SK-N-SH (cell line): ENCODE measurements around the gene BCAR1. TPM values are rescaled to one million over a fixed set of nuclear protein-coding genes. Genes with fewer than 3 reads are reported as not detected.

Experiments
- CTCF ChIA-PET: fragments of 300-600, 350-600 bp; formaldehyde crosslinking; extraction: SDS; loops from one replicate; lab custom pipeline; 2021; lab: Yijun Ruan, JAX
- POLR2A ChIA-PET: fragments of 350-600 bp; sonication (Branson Sonifier 250); formaldehyde crosslinking; extraction: SDS; loops from one replicate; lab custom pipeline; 2020; ENCODE audit warnings: antibody characterized with exemption, inconsistent platforms; lab: Yijun Ruan, JAX
- DNase-seq: peaks from one replicate; pipeline ENCODE4 v3.0.0; 2012
- H2AFZ ChIP-seq: fragments of 200-600 bp; sonication (generic); 2 replicates; pipeline ENCODE4 v1.8.1; 2016; ENCODE audit warnings: antibody characterized with exemption, mild to moderate bottlenecking, low read depth
- H3F3A ChIP-seq: fragments of 200-600 bp; sonication (generic); replicated peaks from 2 replicates; pipeline ENCODE3; 2016; ENCODE audit warnings: antibody characterized with exemption, mild to moderate bottlenecking; ENCODE audit not compliant: insufficient read depth
- H3K27ac ChIP-seq, 2 experiments: fragments of 200-500 bp in 1 of 2; fragments of 200-600 bp in 1 of 2; sonication (Bioruptor generic) in 1 of 2; sonication (generic), shearing (Covaris generic) in 1 of 2; 2 replicates each; pipeline versions ENCODE4 v1.5.1 to v1.6.1; 2014 to 2016; ENCODE audit warnings: low read depth in 2 of 2, inconsistent platforms in 1 of 2, low read length in 1 of 2, mild to moderate bottlenecking in 1 of 2, mixed read lengths in 1 of 2
- H3K27me3 ChIP-seq: fragments of 200-600 bp; sonication (generic), shearing (Covaris generic); 2 replicates; pipeline ENCODE4 v1.6.1; 2016; ENCODE audit warnings: mixed run types; ENCODE audit not compliant: insufficient read depth
- H3K36me3 ChIP-seq, 2 experiments: fragments of 200-500 bp in 1 of 2; fragments of 200-600 bp in 1 of 2; sonication (Bioruptor generic) in 1 of 2; sonication (generic) in 1 of 2; replicated peaks in 1 of 2; 2 replicates each; pipeline versions ENCODE3 to v1.5.1; 2014 to 2016; ENCODE audit warnings: low read length in 1 of 2, mild to moderate bottlenecking in 1 of 2; ENCODE audit not compliant: insufficient read depth in 2 of 2, control insufficient read depth in 1 of 2
- H3K4me1 ChIP-seq, 2 experiments: fragments of 200-500 bp in 1 of 2; fragments of 200-600 bp in 1 of 2; sonication (Bioruptor generic) in 1 of 2; sonication (generic), shearing (Covaris generic) in 1 of 2; 2 replicates each; pipeline versions ENCODE4 v1.5.1 to v1.6.1; 2014 to 2016; ENCODE audit warnings: low read depth in 1 of 2, low read length in 1 of 2, mixed run types in 1 of 2; ENCODE audit not compliant: insufficient read depth in 2 of 2, control insufficient read depth in 1 of 2
- H3K4me2 ChIP-seq: fragments of 200-600 bp; sonication (generic), shearing (Covaris generic); 2 replicates; pipeline ENCODE4 v1.6.1; 2017; ENCODE audit warnings: mixed run types
- H3K4me3 ChIP-seq, 2 experiments: fragments of 200-500 bp in 1 of 2; fragments of 200-600 bp in 1 of 2; sonication (Bioruptor generic) in 1 of 2; sonication (generic), shearing (Covaris generic) in 1 of 2; 2 replicates each; pipeline versions ENCODE4 v1.5.1 to v1.8.1; 2014 to 2016; ENCODE audit warnings: low read depth in 2 of 2, inconsistent platforms in 1 of 2, low read length in 1 of 2, mild to moderate bottlenecking in 1 of 2, mixed read lengths in 1 of 2, moderate library complexity in 1 of 2
- H3K79me2 ChIP-seq: fragments of 200-600 bp; sonication (generic); 2 replicates; pipeline ENCODE4 v1.8.1; 2017; ENCODE audit warnings: mild to moderate bottlenecking; ENCODE audit not compliant: insufficient read depth
- H3K9ac ChIP-seq: fragments of 200-600 bp; sonication (generic); 2 replicates; pipeline ENCODE4 v1.6.1; 2017; ENCODE audit warnings: mixed run types
- H3K9me2 ChIP-seq: fragments of 200-600 bp; sonication (generic); 2 replicates; pipeline ENCODE4 v1.6.1; 2017; ENCODE audit warnings: mixed run types
- H3K9me3 ChIP-seq: fragments of 200-600 bp; sonication (generic); 2 replicates; pipeline ENCODE4 v1.6.1; 2017; ENCODE audit warnings: mixed run types, mild to moderate bottlenecking, moderate library complexity
- H4K20me1 ChIP-seq: fragments of 200-600 bp; sonication (generic); 2 replicates; pipeline ENCODE4 v1.6.1; 2017; ENCODE audit warnings: mild to moderate bottlenecking, mixed run types; ENCODE audit not compliant: insufficient read depth
- CHD2 ChIP-seq: fragments of 150-350 bp; IDR thresholded peaks from 2 replicates; pipeline ENCODE4 v1.6.1; 2018; ENCODE audit warnings: low read length; ENCODE audit not compliant: partially characterized antibody
- GATA2 ChIP-seq: sonication (generic); formaldehyde crosslinking; IDR thresholded peaks from 2 replicates; pipeline ENCODE4 v1.5.0; 2020; ENCODE audit warnings: mild to moderate bottlenecking, missing genetic modification reagents
- IRF3 ChIP-seq: fragments of 150-350 bp; IDR thresholded peaks from 2 replicates; pipeline ENCODE4 v1.6.1; 2016; ENCODE audit warnings: mild to moderate bottlenecking, low read depth, low read length
- JUND ChIP-seq: IDR thresholded peaks from 2 replicates; pipeline ENCODE4 v1.4.0; 2012
- MAX ChIP-seq: IDR thresholded peaks from 2 replicates; pipeline ENCODE4 v1.4.0; 2012; ENCODE audit warnings: low read depth
- NFIC ChIP-seq: IDR thresholded peaks from 2 replicates; pipeline ENCODE4 v1.4.0; 2012; ENCODE audit warnings: borderline replicate concordance
- NRF1 ChIP-seq: IDR thresholded peaks from 2 replicates; pipeline ENCODE4 v1.6.1; 2012; ENCODE audit warnings: low read depth, mild to moderate bottlenecking, low read length
- POLR2AphosphoS5 ChIP-seq: IDR thresholded peaks from 2 replicates; pipeline ENCODE4 v1.6.1; 2012; ENCODE audit warnings: low read depth, low read length
- SIN3A ChIP-seq: IDR thresholded peaks from 2 replicates; pipeline ENCODE4 v1.6.1; 2012; ENCODE audit warnings: low read depth, mild to moderate bottlenecking, low read length, moderate library complexity, borderline replicate concordance
- TAF1 ChIP-seq: IDR thresholded peaks from 2 replicates; pipeline ENCODE4 v1.6.1; 2012; ENCODE audit warnings: low read depth, mild to moderate bottlenecking, low read length, moderate library complexity, borderline replicate concordance
- TCF12 ChIP-seq: IDR thresholded peaks from 2 replicates; pipeline ENCODE4 v1.4.0; 2012
- WGBS: methylation state at CpG from one replicate; pipeline ENCODE4 v1.1.6; 2017; ENCODE audit warnings: low lambda C conversion rate; 5-methylcytosine and 5-hydroxymethylcytosine counted together
- polyA plus RNA-seq, 3 experiments: library from polyadenylated mRNA; depleted of rRNA; stranded (reverse); fragments of >200 nt; gene quantifications; 2 replicates each; pipeline ENCODE4 v1.2.3, GENCODE V29; 2012
- TF ChIP-seq, protein P1 (sequence below): IDR thresholded peaks from 2 replicates; pipeline ENCODE4 v1.6.1; 2012; ENCODE audit warnings: mild to moderate bottlenecking, low read depth, low read length, moderate library complexity

BCAR1 gene
- polyA plus RNA-seq, 1 of the 3 experiments (the other 2 are of a cell fraction): 45.1 TPM

DNA sequence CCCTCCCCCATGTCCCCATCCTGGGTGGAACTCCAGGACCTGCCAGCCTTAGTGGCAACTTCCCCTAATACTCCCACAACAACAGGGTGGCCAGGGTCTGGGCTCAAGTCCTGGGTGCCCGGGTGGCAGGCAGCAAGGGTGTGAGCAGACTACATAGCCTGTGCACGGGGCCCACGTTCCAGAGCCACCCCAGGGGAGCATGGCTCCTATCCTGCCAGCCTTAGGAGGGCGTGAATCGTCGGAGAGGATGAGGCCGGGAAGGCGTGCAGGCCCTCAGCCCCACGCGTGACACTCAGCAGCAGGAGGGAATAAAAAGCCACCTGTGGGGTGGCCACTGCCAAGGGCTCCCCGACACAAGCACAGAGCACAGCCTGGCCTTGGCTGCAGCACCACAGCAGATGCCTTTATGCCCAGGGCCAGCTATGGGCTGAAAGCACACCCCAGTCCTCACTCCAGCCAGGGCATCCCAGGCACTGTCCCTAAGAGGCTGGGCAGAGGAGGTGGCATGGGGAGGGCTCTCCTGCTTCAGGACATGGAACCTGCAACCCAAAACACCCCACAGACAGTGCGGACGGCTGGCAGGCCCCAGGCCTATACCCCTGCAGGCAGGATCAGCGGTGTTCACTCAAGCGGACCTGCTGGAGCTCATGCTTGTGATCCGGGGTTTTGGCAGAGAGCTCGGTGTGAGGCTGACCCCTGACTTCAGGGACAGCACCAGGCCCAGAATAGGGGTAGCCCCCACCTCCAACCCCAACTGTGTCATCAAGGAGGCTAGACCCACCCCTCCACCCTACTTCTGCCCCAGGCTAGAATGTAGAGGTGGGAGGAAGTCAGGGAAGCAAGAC, 2.7 kb downstream of the BCAR1 start:
- WGBS: 84% methylated on average over 11 of the region's 17 CpGs
- no peak for TF ChIP-seq NRF1
- TF ChIP-seq NFIC: no peak
- TF ChIP-seq MAX: no peak
- TF ChIP-seq, protein P1, sequence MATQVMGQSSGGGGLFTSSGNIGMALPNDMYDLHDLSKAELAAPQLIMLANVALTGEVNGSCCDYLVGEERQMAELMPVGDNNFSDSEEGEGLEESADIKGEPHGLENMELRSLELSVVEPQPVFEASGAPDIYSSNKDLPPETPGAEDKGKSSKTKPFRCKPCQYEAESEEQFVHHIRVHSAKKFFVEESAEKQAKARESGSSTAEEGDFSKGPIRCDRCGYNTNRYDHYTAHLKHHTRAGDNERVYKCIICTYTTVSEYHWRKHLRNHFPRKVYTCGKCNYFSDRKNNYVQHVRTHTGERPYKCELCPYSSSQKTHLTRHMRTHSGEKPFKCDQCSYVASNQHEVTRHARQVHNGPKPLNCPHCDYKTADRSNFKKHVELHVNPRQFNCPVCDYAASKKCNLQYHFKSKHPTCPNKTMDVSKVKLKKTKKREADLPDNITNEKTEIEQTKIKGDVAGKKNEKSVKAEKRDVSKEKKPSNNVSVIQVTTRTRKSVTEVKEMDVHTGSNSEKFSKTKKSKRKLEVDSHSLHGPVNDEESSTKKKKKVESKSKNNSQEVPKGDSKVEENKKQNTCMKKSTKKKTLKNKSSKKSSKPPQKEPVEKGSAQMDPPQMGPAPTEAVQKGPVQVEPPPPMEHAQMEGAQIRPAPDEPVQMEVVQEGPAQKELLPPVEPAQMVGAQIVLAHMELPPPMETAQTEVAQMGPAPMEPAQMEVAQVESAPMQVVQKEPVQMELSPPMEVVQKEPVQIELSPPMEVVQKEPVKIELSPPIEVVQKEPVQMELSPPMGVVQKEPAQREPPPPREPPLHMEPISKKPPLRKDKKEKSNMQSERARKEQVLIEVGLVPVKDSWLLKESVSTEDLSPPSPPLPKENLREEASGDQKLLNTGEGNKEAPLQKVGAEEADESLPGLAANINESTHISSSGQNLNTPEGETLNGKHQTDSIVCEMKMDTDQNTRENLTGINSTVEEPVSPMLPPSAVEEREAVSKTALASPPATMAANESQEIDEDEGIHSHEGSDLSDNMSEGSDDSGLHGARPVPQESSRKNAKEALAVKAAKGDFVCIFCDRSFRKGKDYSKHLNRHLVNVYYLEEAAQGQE: no peak
- no peak for TF ChIP-seq CHD2
- TF ChIP-seq SIN3A: no peak
- no peak for TF ChIP-seq TCF12
- no peak for TF ChIP-seq JUND
- no peak for TF ChIP-seq POLR2AphosphoS5
- no peak for TF ChIP-seq TAF1
- TF ChIP-seq GATA2: no peak
- TF ChIP-seq IRF3: no peak
- CTCF ChIA-PET: interaction anchor here (1.6 to 3.1 kb wide), 4 partner anchors 9 to 144 kb away, joined by 7 to 25 read pairs (median 10); no protein-coding TSS in a partner anchor
- H3K9me2 ChIP-seq: no peaks in the 10 kb centered on the region
- H3K9ac ChIP-seq: peak overlapping the region; percentile 98
- H3K36me3 ChIP-seq: peaks cover 0 to 3% of the 10 kb centered on the region in 2 experiments
- no peak overlapping the region for H2AFZ ChIP-seq
- H3K4me2 ChIP-seq: peak overlapping the region; percentile 81
- no peaks in the 10 kb centered on the region for H3K9me3 ChIP-seq
- H3K27me3 ChIP-seq: no peaks in the 10 kb centered on the region
- POLR2A ChIA-PET: no interaction called here
- H3K27ac ChIP-seq: peak overlapping the region in 1 of 2 experiments; percentile 98; a peak in 2 of 4 replicates
- peaks cover 32% of the 10 kb centered on the region for H3F3A ChIP-seq
- peak overlapping the region in 1 of 2 experiments; percentile 88; a peak in 1 of 4 replicates for H3K4me3 ChIP-seq
- H3K4me1 ChIP-seq: peaks cover 76% of the 10 kb centered on the region in 2 experiments
- peaks cover 94% of the 10 kb centered on the region for H3K79me2 ChIP-seq
- no peak for DNase-seq
- H4K20me1 ChIP-seq: peaks cover 66% of the 10 kb centered on the region
